Uterus (tissue), 2 donors: Measurements from ENCODE around the gene ABHD16B.

Experiments used
- CTCF ChIP-seq, 4 experiments: fragments of 200-600 bp in 2 of 4; fragments of 450-650 bp in 2 of 4; sonication (generic) in 2 of 4; IDR thresholded peaks; one replicate each; pipeline ENCODE4 v1.5.1; 2016 to 2019; ENCODE audit warnings: antibody characterized with exemption in 4 of 4, mild to moderate bottlenecking in 2 of 4, moderate library complexity in 1 of 4
- POLR2A ChIP-seq, 2 donors: fragments of 450-650 bp; IDR thresholded peaks; one replicate each; pipeline ENCODE4 v1.6.1; 2016; ENCODE audit warnings: antibody characterized with exemption in 2 of 2, mild to moderate bottlenecking in 1 of 2, moderate library complexity in 1 of 2

GRCh38 chr20:63844511-63844991, 16.7 kb upstream of the ABHD16B start:
- TF ChIP-seq CTCF (IDR thresholded peaks at IDR 0.05): no peak
- no peak for TF ChIP-seq POLR2A (IDR thresholded peaks at IDR 0.05)
